GM10266 (cell line): ENCODE data around the gene SOCS4.

Source experiments
- DNase-seq: peaks from one replicate; pipeline ENCODE4 v3.0.0; 2012; ENCODE audit errors: extremely low spot score
- TF ChIP-seq, protein P1 (sequence below): IDR thresholded peaks from 2 replicates; pipeline ENCODE4 v1.5.1; 2012; ENCODE audit warnings: mild to moderate bottlenecking, low read depth; ENCODE audit not compliant: control insufficient read depth, insufficient read depth; ENCODE audit errors: missing control alignments

Gene SOCS4

DNA sequence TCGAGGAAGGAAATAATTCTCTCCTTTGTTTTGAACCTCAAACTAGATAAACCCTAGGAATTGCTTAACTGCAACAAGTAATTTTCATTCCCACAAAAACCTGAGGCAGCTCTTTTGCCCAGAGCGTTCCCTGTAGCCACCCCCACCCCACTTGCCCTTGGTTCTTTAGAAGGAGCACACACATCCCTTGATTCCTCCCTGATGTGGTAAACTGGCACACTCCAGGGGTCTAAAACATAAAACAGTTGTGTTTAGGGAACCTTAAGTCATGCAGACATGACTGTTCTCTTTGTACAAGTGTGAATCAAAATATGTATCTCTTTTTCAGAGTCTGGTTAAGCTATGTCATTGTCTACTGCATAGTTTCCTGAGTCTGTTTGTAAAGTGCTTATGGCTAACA, 38.4 kb downstream of the SOCS4 start:
- no peak for DNase-seq
- TF ChIP-seq, protein P1, sequence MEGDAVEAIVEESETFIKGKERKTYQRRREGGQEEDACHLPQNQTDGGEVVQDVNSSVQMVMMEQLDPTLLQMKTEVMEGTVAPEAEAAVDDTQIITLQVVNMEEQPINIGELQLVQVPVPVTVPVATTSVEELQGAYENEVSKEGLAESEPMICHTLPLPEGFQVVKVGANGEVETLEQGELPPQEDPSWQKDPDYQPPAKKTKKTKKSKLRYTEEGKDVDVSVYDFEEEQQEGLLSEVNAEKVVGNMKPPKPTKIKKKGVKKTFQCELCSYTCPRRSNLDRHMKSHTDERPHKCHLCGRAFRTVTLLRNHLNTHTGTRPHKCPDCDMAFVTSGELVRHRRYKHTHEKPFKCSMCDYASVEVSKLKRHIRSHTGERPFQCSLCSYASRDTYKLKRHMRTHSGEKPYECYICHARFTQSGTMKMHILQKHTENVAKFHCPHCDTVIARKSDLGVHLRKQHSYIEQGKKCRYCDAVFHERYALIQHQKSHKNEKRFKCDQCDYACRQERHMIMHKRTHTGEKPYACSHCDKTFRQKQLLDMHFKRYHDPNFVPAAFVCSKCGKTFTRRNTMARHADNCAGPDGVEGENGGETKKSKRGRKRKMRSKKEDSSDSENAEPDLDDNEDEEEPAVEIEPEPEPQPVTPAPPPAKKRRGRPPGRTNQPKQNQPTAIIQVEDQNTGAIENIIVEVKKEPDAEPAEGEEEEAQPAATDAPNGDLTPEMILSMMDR = no peak

DNA sequence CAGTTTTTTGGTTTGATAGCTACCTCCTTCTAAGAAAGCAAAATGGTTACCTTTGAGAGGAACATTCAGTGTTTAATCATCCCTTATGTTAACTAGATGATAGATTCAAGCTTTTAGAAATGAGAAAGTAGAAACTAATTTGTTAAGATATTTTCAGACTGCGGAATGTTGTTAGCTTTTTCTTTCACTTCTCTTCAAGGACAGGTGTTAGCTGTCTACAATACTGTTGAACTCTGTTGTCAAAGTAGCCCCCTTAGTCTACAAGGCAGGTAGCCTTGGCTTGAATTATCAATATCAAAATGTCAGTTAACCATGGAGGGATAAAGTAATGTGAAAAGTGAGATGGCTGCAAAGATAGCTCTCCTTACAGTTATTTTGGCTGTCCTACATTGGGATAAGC, 39.2 kb downstream of the SOCS4 start:
- TF ChIP-seq, protein P1 = no peak
- DNase-seq = no peak

DNA sequence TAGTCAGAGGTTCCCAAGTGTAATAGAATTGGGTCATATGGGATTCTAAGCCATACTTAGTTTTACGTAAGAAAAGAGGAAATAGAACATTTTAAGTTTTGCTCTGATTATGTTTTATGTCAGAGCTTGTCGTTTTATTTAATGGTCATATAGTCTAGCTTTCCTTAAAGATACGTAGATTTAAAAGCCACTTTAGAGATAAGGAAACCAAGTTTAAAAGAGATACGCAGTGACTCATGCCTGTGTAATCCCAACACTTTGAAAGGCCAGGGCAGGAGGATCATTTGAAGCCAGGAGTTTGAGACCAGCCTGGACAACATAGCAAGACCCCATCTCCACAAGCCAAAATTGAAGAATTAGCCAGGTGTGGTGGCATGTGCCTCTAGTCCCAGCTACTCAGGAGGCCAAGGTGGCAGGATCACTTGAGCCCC, 44.0 kb downstream of the SOCS4 start:
- no peak for DNase-seq
- TF ChIP-seq, protein P1 = no peak

DNA sequence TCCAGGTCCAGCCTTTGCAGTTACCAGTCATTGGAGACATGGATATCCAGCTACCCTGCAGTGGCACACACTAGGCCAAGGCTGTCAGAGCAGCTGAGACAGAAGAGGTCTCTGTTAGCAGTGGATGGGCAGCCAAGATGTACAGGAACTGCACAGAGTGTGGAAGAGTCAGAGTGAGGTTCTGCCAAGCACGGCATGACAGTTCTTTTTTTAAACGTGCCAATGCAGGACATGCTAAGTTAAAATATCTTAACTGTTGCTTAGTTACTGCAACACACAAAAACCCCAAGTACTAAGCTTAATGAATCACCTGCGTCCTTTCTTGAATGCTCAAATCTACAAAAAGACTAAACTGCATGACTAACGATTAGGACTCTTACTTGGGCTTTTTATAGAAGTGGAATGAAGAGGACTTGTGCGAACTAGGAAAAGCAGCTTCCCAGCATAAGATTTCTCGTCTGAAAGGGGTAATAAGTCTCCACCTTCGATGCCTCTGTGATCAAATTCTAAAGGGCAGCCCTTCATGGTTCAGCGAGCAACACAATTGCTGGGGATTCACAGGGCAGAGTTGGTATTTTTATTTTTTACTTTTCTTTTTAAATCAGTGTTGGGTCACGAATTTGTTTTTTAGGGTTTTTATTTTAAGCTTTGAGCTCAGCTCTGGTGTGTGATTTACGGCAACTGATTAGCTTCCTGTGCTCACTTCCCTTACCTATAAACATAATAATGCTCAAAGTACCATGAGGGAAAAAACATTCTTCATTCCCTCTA, 45.0 kb downstream of the SOCS4 start:
- DNase-seq = peak; percentile 42
- TF ChIP-seq, protein P1 = no peak

DNA sequence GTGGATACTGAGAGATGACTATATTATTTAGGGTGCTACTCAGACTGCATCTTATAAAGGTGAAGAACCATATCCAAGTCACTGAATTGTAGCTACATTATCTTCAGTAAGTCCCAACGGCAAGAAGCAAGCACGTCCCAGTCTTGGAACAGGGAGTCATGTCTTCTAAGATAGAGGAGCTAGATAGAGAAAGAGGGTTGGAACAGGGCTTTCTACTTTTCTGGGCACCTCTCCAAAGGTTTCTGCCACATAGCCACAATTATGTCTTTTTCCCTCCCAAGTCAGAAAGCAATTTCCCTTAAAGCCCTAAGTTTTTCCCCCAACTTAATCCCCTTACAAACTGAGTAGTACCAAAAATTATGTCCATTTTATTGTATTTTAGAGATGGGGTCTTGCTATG, 46.8 kb downstream of the SOCS4 start:
- DNase-seq = no peak
- TF ChIP-seq, protein P1 = no peak

DNA sequence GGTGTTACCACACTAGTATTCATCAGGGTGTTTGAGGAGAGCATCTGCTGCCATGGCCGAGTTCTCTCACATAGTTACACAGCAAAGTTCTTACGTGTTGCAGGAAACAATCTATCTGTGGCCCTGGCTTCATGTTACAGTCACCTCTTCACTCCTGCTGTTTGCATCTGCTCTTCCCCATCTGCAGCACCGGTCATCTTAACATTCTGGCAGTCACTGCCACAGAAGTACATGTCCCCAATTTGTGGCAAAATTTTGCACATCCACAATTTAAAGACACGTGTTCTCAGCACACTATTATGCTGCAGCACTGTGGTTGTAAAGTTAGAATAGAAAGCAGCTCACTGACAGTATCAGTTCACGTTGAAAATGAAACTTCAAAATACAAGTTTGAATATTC, 47.6 kb downstream of the SOCS4 start:
- TF ChIP-seq, protein P1 = no peak
- DNase-seq = no peak

DNA sequence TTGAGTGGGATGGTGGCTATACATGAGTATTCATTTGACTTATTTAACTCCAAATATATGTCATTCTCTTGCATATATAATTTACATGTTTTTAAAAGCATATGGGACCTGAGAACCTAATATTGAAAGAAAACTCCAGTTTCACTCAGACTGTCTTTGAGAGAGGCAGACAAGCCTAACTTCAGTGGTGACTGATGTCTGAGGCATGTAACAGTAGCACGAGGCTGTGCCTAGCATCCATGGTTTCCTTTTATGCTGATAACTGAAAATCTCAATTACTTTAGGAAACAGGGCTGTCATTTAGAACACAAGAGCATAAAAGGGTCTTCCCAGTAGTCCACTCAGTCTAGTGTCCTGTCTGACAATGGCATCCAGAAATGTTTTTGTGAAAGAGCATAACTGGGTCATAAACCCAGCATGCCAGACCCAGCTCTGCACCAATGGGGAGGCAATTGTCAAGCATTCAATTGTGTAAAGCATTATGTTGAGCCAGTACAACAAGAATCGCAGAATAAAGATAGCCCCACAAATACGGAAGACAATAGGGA, 48.7 kb downstream of the SOCS4 start:
- DNase-seq = no peak
- TF ChIP-seq, protein P1 = no peak
